HEK293 (cell line): ENCODE measurements around the gene FSD1.

Experiments
- BCL11B ChIP-seq: fragments of 450-650 bp; formaldehyde crosslinking; IDR thresholded peaks from 2 replicates; pipeline ENCODE4 v1.5.1; 2016; ENCODE audit warnings: low read depth, missing biosample characterization, missing genetic modification characterization
- CTCF ChIP-seq: fragments of 450-650 bp; formaldehyde crosslinking; IDR thresholded peaks from 2 replicates; pipeline ENCODE4 v1.5.1; 2016; ENCODE audit warnings: missing biosample characterization, missing genetic modification characterization
- HOXC10 ChIP-seq: sonication (generic); formaldehyde crosslinking; IDR thresholded peaks from 2 replicates; pipeline ENCODE4 v1.8.1; 2023; ENCODE audit warnings: mild to moderate bottlenecking, missing genetic modification reagents
- PRDM1 ChIP-seq: fragments of 450-650 bp; formaldehyde crosslinking; IDR thresholded peaks from 2 replicates; pipeline ENCODE4; 2016; ENCODE audit warnings: missing biosample characterization, missing genetic modification characterization
- PRDM4 ChIP-seq: fragments of 450-650 bp; formaldehyde crosslinking; IDR thresholded peaks from 2 replicates; pipeline ENCODE4 v1.5.1; 2017; ENCODE audit warnings: missing biosample characterization, missing genetic modification characterization
- ZBTB11 ChIP-seq: fragments of 450-650 bp; formaldehyde crosslinking; conservative IDR thresholded peaks from 2 replicates; pipeline ENCODE4 v1.5.1; 2016; ENCODE audit warnings: low read depth, missing biosample characterization, missing genetic modification characterization
- ZNF112 ChIP-seq: fragments of 450-650 bp; formaldehyde crosslinking; IDR thresholded peaks from 2 replicates; pipeline ENCODE4 v1.5.0; 2017; ENCODE audit warnings: missing biosample characterization, missing genetic modification characterization
- ZNF114 ChIP-seq: fragments of 450-650 bp; formaldehyde crosslinking; IDR thresholded peaks from 2 replicates; pipeline ENCODE4 v1.5.0; 2017; ENCODE audit warnings: missing biosample characterization, missing genetic modification characterization
- ZNF18 ChIP-seq: fragments of 450-650 bp; formaldehyde crosslinking; IDR thresholded peaks from 2 replicates; pipeline ENCODE4 v1.5.1; 2016; ENCODE audit warnings: missing biosample characterization, missing genetic modification characterization
- ZNF2 ChIP-seq: fragments of 450-650 bp; formaldehyde crosslinking; IDR thresholded peaks from 2 replicates; pipeline ENCODE4 v1.5.1; 2016; ENCODE audit warnings: missing biosample characterization, missing genetic modification characterization
- ZNF335 ChIP-seq: fragments of 450-650 bp; formaldehyde crosslinking; conservative IDR thresholded peaks from 2 replicates; pipeline ENCODE4 v1.5.1; 2016; ENCODE audit warnings: missing biosample characterization, missing genetic modification characterization
- TF ChIP-seq, protein P1 (sequence below): fragments of 450-650 bp; formaldehyde crosslinking; IDR thresholded peaks from 2 replicates; pipeline ENCODE4 v1.5.1; 2017; ENCODE audit warnings: missing biosample characterization, missing genetic modification characterization
- TF ChIP-seq, protein P2 (sequence below): fragments of 450-650 bp; formaldehyde crosslinking; IDR thresholded peaks from 2 replicates; pipeline ENCODE4 v1.5.1; 2016; ENCODE audit warnings: missing biosample characterization, missing genetic modification characterization, low read depth

DNA sequence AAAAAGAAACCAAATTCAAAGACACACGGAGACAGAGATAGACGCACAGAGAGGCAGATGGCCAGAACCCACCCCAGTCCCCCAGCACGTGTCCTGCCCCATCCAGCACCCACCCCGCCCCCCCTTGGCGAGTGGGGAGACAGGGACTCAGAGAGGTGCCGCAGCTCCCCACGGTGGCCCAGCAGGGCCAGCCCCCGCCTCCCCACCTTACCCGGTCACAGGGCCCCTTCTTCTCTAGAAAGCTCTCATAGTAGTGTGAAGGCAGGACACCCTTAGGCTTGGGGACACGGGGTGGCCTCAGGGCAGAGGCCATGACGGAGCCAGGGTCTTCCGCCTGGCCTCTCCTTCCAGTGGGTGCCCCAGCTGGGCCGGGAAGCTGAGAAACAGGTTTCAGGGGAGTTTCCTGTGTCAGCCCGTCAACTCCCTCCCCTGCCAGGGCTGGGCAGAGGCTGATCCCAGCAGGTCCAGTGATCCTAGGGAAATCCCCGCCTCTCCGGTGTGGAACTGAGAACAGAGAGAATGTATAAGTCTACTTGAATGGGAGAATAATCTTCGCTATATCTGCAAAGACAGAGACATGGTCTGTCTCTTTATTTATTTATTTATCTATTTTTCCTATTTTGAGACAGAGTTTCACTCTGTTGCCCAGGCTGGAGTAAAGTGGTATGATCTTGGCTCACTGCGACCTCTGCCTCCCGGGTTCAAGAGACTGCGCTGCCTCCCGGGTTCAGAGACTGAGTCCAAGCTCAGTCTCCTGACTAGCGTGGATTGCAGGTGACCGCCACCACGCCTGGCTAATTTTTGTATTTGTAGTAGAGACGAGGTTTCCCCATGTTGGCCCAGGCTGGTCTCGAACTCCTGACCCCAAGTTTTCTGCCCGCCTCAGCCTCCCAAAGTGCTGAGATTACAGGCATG is 34.3 kb downstream of the FSD1 start, which contains the start of gene STAP2:
- TF ChIP-seq ZNF335 (tag by site-specific recombination): no peak
- TF ChIP-seq CTCF (tag by site-specific recombination): no peak
- TF ChIP-seq, protein P1, sequence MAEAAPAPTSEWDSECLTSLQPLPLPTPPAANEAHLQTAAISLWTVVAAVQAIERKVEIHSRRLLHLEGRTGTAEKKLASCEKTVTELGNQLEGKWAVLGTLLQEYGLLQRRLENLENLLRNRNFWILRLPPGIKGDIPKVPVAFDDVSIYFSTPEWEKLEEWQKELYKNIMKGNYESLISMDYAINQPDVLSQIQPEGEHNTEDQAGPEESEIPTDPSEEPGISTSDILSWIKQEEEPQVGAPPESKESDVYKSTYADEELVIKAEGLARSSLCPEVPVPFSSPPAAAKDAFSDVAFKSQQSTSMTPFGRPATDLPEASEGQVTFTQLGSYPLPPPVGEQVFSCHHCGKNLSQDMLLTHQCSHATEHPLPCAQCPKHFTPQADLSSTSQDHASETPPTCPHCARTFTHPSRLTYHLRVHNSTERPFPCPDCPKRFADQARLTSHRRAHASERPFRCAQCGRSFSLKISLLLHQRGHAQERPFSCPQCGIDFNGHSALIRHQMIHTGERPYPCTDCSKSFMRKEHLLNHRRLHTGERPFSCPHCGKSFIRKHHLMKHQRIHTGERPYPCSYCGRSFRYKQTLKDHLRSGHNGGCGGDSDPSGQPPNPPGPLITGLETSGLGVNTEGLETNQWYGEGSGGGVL (tag by site-specific recombination): no peak
- TF ChIP-seq, protein P2, sequence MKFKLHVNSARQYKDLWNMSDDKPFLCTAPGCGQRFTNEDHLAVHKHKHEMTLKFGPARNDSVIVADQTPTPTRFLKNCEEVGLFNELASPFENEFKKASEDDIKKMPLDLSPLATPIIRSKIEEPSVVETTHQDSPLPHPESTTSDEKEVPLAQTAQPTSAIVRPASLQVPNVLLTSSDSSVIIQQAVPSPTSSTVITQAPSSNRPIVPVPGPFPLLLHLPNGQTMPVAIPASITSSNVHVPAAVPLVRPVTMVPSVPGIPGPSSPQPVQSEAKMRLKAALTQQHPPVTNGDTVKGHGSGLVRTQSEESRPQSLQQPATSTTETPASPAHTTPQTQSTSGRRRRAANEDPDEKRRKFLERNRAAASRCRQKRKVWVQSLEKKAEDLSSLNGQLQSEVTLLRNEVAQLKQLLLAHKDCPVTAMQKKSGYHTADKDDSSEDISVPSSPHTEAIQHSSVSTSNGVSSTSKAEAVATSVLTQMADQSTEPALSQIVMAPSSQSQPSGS (tag by site-specific recombination): no peak
- no peak for TF ChIP-seq ZNF18 (tag by site-specific recombination)
- TF ChIP-seq ZNF114 (tag by site-specific recombination): no peak
- no peak for TF ChIP-seq HOXC10
- TF ChIP-seq ZNF112: no peak
- no peak for TF ChIP-seq ZBTB11 (tag by site-specific recombination)
- no peak for TF ChIP-seq BCL11B (tag by site-specific recombination)
- no peak for TF ChIP-seq PRDM4 (tag by site-specific recombination)
- TF ChIP-seq PRDM1 (tag by site-specific recombination): no peak
- TF ChIP-seq ZNF2 (tag by site-specific recombination): no peak
